ENCODE measurements around the gene OR5H15.
"Not testable (repeated sequence)": the region's sequence is repeated elsewhere in the genome, so short reads cannot be mapped to it uniquely, and the experiment has no call there.

The OR5H15 gene

GRCh38 chr3:98166396-98166795 lies at the start of gene OR5H15:
Gene OR5H15 (plus strand): TSS chr3:98166696. CDS start chr3:98168700, 2,004 bp downstream.
- DNase-seq: no peak

DNA sequence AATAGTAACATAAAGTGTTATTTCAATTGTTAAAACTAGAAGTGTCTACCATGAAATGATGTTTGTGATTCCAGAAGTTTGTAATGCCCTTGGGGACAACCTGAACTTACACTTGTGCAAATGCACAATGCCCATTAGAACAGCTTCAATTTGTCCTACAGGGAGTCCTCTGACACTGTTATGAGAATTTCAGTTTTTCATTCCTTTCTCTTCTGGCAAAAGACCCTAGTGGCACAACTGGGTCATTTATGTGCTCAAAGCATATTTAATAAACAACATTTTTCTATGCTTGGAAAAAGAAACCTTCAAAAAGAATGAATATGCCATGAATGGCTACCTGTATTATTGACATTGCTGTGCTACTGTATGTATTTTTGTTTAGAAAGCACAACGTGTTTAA lies 36.1 kb upstream of the OR5H15 start, which contains the start of gene OR5H1:
OR5H1 (plus strand) TSS at position 301 of the 400 bp plus-strand sequence. CDS start 1,977 bp downstream, outside the sequence.
- DNase-seq: no peak

GRCh38 chr3:98136631-98137030 lies 29.9 kb upstream of the OR5H15 start:
- DNase-seq: no peak

GRCh38 chr3:98137826-98138557 lies 28.5 kb upstream of the OR5H15 start:
- not testable (repeated sequence) for DNase-seq

GRCh38 chr3:98140531-98140930 lies 26.0 kb upstream of the OR5H15 start:
- DNase-seq: no peak

DNA sequence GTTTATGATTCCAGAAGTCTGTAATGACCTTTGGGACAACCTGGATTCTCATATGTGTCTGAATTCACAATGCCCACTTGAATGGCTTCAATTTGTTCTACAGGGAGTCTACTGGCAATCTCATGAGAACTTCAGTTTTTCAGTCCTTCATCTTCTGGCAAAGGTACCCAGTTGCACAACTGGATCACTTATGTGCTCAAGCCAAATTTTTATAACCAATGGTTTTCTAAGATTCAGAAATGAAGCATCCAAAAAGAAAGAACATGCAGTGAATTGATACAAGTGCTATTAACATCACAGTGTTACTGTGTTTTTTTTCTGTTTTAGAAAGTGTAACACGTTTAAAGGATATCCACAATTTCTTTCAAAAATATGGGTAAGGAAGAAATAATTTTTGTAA lies 19.3 kb upstream of the OR5H15 start, which contains the start of gene OR5H14:
OR5H14 (plus strand) TSS at position 301 of the 400 bp plus-strand sequence. CDS start 1,907 bp downstream, outside the sequence.
- no peak for DNase-seq

GRCh38 chr3:98148751-98149150 lies 17.7 kb upstream of the OR5H15 start:
- DNase-seq: no peak

GRCh38 chr3:98149456-98149855 lies 17.0 kb upstream of the OR5H15 start:
- DNase-seq: not testable (repeated sequence)

- no peak for DNase-seq
Measured at GRCh38 chr3:98151241-98151640, 15.3 kb upstream of the OR5H15 start.

- no peak for DNase-seq
Measured at GRCh38 chr3:98171071-98171470, 4.6 kb downstream of the OR5H15 start.

DNA sequence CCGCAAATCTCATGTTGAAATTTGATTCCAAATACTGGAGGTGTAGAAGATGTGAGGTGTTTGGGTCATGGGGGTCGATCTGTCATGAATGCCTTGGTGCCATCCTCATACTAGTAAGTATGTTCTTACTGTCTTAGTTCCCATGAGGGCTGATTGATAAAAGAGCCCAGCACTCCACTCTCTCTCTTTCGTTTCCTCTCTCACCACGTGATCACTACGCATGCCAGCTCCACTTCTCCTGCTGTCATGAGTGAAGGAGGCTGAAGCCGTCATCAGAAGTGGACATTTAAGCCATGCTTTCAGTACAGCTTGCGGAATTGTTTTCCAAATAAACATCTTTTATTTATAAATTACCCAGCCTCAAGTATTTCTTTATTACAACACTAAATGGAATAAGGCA lies 6.1 kb downstream of the OR5H15 start:
- DNase-seq: no peak

DNA sequence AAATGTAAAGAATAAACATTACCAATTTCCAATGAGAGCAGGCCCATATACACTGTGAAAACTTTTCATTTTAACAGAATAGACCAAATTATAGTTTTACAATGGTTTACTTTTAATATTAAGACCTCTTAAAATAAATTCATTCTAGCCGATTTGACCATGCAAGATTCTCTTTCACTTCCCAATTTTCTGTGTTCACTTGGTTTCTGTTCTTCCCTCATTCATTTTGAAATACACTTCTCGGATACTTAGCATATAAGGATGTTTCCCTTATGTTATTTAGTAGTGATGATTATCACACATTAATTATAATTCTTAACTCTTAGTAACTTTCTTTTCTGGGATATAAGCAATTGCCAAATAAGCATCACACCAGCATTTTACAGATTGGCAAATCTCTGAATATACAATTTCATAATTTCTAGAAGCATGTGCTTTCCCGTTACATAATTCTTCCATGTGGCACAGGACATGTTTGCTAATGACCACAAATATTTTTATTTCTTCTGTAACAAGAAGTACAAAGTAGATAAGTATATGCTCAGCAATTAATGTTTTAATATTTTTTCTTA lies 13.9 kb downstream of the OR5H15 start:
- DNase-seq: no peak

GRCh38 chr3:98182196-98182595 lies 15.7 kb downstream of the OR5H15 start:
- DNase-seq: no peak

- DNase-seq: no peak
Measured at GRCh38 chr3:98185180-98185579, 18.7 kb downstream of the OR5H15 start.

GRCh38 chr3:98188545-98188944 lies 22.0 kb downstream of the OR5H15 start:
- DNase-seq: peak in 1 of 2 donors; percentile 40

GRCh38 chr3:98190911-98191310 lies 24.4 kb downstream of the OR5H15 start:
- not testable (repeated sequence) for DNase-seq

DNA sequence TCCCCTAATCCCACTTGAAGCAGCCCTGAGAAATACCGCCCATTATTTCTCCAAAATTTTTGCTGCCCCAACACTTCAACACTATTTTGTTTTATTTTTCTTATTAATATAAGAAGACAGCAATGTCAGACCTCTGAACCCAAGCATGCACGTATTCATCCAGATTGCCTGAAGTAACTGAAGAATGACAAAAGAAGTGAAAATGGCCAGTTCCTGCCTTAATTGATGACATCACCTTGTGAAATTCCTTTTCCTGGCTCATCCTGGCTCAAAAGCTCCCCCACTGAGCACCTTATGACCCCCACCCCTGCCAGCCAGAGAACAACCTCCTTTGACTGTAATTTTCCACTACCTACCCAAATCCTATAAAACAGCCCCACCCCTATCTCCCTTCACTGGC lies 29.8 kb downstream of the OR5H15 start:
- not testable (repeated sequence) for DNase-seq

DNA sequence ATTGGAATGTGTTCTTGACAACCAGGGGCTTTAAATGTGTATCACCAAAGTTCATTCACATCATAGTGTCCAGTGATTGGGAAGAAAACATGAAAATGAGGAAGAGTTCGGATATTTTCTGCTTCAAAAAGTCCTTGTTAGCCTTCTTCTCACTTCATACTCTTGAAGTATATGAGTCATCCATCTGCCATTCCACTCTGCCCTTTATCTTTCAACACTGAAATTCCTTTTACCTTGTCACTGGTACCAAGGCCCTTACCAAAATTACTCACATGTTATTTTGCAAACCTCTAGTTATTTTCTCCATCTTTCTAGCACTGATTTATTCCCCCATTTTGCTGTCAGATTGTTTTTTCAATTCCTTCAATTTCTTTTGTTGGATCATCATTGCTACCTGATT lies 32.5 kb downstream of the OR5H15 start:
- DNase-seq: no peak

GRCh38 chr3:98209244-98209643 lies 42.7 kb downstream of the OR5H15 start:
- DNase-seq: no peak

DNA sequence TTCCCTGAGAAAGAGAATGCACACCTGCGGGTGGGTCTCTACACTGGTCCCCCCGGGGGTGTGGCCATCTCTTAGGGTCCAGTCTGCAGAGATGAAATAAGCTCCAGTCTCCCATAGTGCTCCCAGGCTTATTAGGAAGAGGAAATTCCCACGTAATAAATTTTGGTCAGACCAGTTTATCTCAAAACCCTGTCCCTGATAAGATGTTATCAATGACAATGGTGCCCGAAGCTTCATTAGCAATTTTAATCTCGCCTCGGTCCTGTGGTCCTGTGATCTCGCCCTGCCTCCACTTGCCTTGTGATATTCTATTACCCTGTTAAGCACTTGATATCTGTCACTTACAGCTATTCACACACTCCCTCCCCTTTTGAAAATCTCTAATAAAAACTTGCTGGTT lies 46.8 kb downstream of the OR5H15 start:
- no peak for DNase-seq

DNA sequence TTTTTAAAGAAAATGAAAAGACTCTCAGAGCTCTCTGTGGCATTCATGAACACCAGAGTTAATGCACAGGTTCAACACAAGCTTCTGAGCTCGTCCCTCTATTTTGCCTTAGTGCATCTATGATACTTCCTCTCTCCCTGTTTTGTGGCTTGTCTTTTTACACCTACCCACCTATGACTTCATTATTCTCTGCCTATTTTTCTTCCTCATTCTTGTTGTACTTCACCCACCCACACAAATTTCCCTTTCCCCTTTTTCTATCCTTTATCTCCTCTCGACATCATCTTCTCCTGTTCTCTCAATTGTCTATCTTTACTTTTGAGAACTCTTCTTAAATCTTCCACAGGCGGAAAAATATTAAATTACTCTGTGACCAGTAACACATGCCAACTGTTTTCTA lies 48.6 kb downstream of the OR5H15 start:
- DNase-seq: no peak
